Activated naive CD8-positive, alpha-beta T cell (primary cell): ENCODE data around the gene EIF4G3.

Source experiments
- H3K27ac Mint-ChIP-seq: one replicate; pipeline ENCODE4 v1.8.0; 2021; ENCODE audit warnings: mixed read lengths
- H3K27me3 Mint-ChIP-seq: one replicate; pipeline ENCODE4 v1.8.0; 2021; ENCODE audit warnings: mixed read lengths
- H3K36me3 Mint-ChIP-seq: one replicate; pipeline ENCODE4 v1.8.0; 2021; ENCODE audit warnings: mixed read lengths
- H3K4me1 Mint-ChIP-seq: one replicate; pipeline ENCODE4 v1.8.0; 2021; ENCODE audit warnings: low read depth, mixed read lengths
- H3K4me3 Mint-ChIP-seq: one replicate; pipeline ENCODE4 v1.8.0; 2021; ENCODE audit warnings: mild to moderate bottlenecking, mixed read lengths
- H3K9me3 Mint-ChIP-seq: one replicate; pipeline ENCODE4 v1.8.0; 2021; ENCODE audit warnings: low read depth, mixed read lengths

Gene EIF4G3

GRCh38 chr1:21117597-21118001 lies 59.1 kb downstream of the EIF4G3 start:
- no peaks in the 10 kb centered on the region for H3K9me3 Mint-ChIP-seq
- H3K4me1 Mint-ChIP-seq: no peaks in the 10 kb centered on the region
- no peak overlapping the region for H3K27ac Mint-ChIP-seq
- no peak overlapping the region for H3K4me3 Mint-ChIP-seq
- no peaks in the 10 kb centered on the region for H3K27me3 Mint-ChIP-seq
- H3K36me3 Mint-ChIP-seq: peaks cover 6% of the 10 kb centered on the region

GRCh38 chr1:21117159-21117558 lies 59.5 kb downstream of the EIF4G3 start:
- Mint-ChIP-seq H3K4me1 (no peaks in the 10 kb centered on the region), H3K4me3 (no peak overlapping the region), H3K27me3 (no peaks in the 10 kb centered on the region), H3K9me3 (no peaks in the 10 kb centered on the region), H3K27ac (no peak overlapping the region), H3K36me3 (peaks cover 6% of the 10 kb centered on the region)

GRCh38 chr1:21115098-21115760 lies 61.5 kb downstream of the EIF4G3 start:
- H3K27ac Mint-ChIP-seq: no peak overlapping the region

GRCh38 chr1:21114431-21114830 lies 62.3 kb downstream of the EIF4G3 start:
- Mint-ChIP-seq H3K4me1 (no peaks in the 10 kb centered on the region), H3K4me3 (no peak overlapping the region), H3K36me3 (peaks cover 6% of the 10 kb centered on the region), H3K9me3 (no peaks in the 10 kb centered on the region), H3K27me3 (no peaks in the 10 kb centered on the region), H3K27ac (no peak overlapping the region)

More at GRCh38 chr1:21115098-21115760, 61.5 kb downstream of the EIF4G3 start:
- Mint-ChIP-seq H3K4me3 (no peak overlapping the region), H3K9me3 (no peaks in the 10 kb centered on the region), H3K36me3 (peaks cover 6% of the 10 kb centered on the region), H3K27me3 (no peaks in the 10 kb centered on the region), H3K4me1 (no peaks in the 10 kb centered on the region)

GRCh38 chr1:21110163-21110562 lies 66.5 kb downstream of the EIF4G3 start:
- Mint-ChIP-seq H3K4me1 (no peaks in the 10 kb centered on the region), H3K27ac (no peak overlapping the region)

GRCh38 chr1:21106709-21107108 lies 70.0 kb downstream of the EIF4G3 start:
- Mint-ChIP-seq H3K9me3 (no peaks in the 10 kb centered on the region), H3K27ac (no peak overlapping the region), H3K27me3 (no peaks in the 10 kb centered on the region), H3K4me1 (no peaks in the 10 kb centered on the region), H3K36me3 (peaks cover 12% of the 10 kb centered on the region), H3K4me3 (no peak overlapping the region)

More at GRCh38 chr1:21110163-21110562, 66.5 kb downstream of the EIF4G3 start:
- H3K36me3 Mint-ChIP-seq: peaks cover 6% of the 10 kb centered on the region
- no peak overlapping the region for H3K4me3 Mint-ChIP-seq
- no peaks in the 10 kb centered on the region for H3K9me3 Mint-ChIP-seq
- no peaks in the 10 kb centered on the region for H3K27me3 Mint-ChIP-seq

GRCh38 chr1:21106238-21106637 lies 70.5 kb downstream of the EIF4G3 start:
- Mint-ChIP-seq H3K4me1 (no peaks in the 10 kb centered on the region), H3K27ac (no peak overlapping the region), H3K36me3 (peaks cover 10% of the 10 kb centered on the region), H3K9me3 (no peaks in the 10 kb centered on the region), H3K27me3 (no peaks in the 10 kb centered on the region), H3K4me3 (no peak overlapping the region)

- Mint-ChIP-seq H3K4me1 (no peaks in the 10 kb centered on the region), H3K9me3 (no peaks in the 10 kb centered on the region), H3K27ac (no peak overlapping the region), H3K4me3 (no peak overlapping the region), H3K36me3 (peaks cover 10% of the 10 kb centered on the region), H3K27me3 (no peaks in the 10 kb centered on the region)
Measured at GRCh38 chr1:21105807-21106206, 70.9 kb downstream of the EIF4G3 start.

GRCh38 chr1:21104683-21105082 lies 72.0 kb downstream of the EIF4G3 start:
- no peak overlapping the region for H3K27ac Mint-ChIP-seq
- no peaks in the 10 kb centered on the region for H3K4me1 Mint-ChIP-seq
- H3K27me3 Mint-ChIP-seq: no peaks in the 10 kb centered on the region
- H3K9me3 Mint-ChIP-seq: no peaks in the 10 kb centered on the region
- no peak overlapping the region for H3K4me3 Mint-ChIP-seq
- peaks cover 10% of the 10 kb centered on the region for H3K36me3 Mint-ChIP-seq

GRCh38 chr1:21100481-21100921 lies 76.2 kb downstream of the EIF4G3 start:
- Mint-ChIP-seq H3K27ac (no peak overlapping the region), H3K4me3 (no peak overlapping the region), H3K27me3 (no peaks in the 10 kb centered on the region), H3K36me3 (peaks cover 20% of the 10 kb centered on the region), H3K4me1 (no peaks in the 10 kb centered on the region), H3K9me3 (no peaks in the 10 kb centered on the region)

- no peak overlapping the region for H3K4me3 Mint-ChIP-seq
- H3K9me3 Mint-ChIP-seq: no peaks in the 10 kb centered on the region
- no peaks in the 10 kb centered on the region for H3K4me1 Mint-ChIP-seq
- H3K27me3 Mint-ChIP-seq: no peaks in the 10 kb centered on the region
- H3K36me3 Mint-ChIP-seq: peaks cover 19% of the 10 kb centered on the region
- H3K27ac Mint-ChIP-seq: no peak overlapping the region
Measured at GRCh38 chr1:21099869-21100131, 76.9 kb downstream of the EIF4G3 start.

- H3K36me3 Mint-ChIP-seq: peaks cover 16% of the 10 kb centered on the region
- H3K4me1 Mint-ChIP-seq: no peaks in the 10 kb centered on the region
- no peaks in the 10 kb centered on the region for H3K9me3 Mint-ChIP-seq
Measured at GRCh38 chr1:21099034-21099868, 77.4 kb downstream of the EIF4G3 start.

GRCh38 chr1:21098186-21098915 lies 78.3 kb downstream of the EIF4G3 start:
- H3K27me3 Mint-ChIP-seq: no peaks in the 10 kb centered on the region
- H3K4me3 Mint-ChIP-seq: no peak overlapping the region
- H3K9me3 Mint-ChIP-seq: no peaks in the 10 kb centered on the region
- no peaks in the 10 kb centered on the region for H3K4me1 Mint-ChIP-seq
- H3K36me3 Mint-ChIP-seq: peaks cover 13% of the 10 kb centered on the region
- H3K27ac Mint-ChIP-seq: no peak overlapping the region

More at GRCh38 chr1:21099034-21099868, 77.4 kb downstream of the EIF4G3 start:
- H3K27me3 Mint-ChIP-seq: no peaks in the 10 kb centered on the region
- no peak overlapping the region for H3K27ac Mint-ChIP-seq
- no peak overlapping the region for H3K4me3 Mint-ChIP-seq

GRCh38 chr1:21097729-21098128 lies 79.0 kb downstream of the EIF4G3 start:
- Mint-ChIP-seq H3K36me3 (peaks cover 13% of the 10 kb centered on the region), H3K27me3 (no peaks in the 10 kb centered on the region), H3K4me1 (no peaks in the 10 kb centered on the region), H3K27ac (no peak overlapping the region), H3K9me3 (no peaks in the 10 kb centered on the region), H3K4me3 (no peak overlapping the region)

- no peaks in the 10 kb centered on the region for H3K27me3 Mint-ChIP-seq
- peaks cover 3% of the 10 kb centered on the region for H3K4me1 Mint-ChIP-seq
- H3K27ac Mint-ChIP-seq: no peak overlapping the region
- H3K4me3 Mint-ChIP-seq: no peak overlapping the region
- no peaks in the 10 kb centered on the region for H3K9me3 Mint-ChIP-seq
- H3K36me3 Mint-ChIP-seq: peaks cover 16% of the 10 kb centered on the region
Measured at GRCh38 chr1:21095976-21096375, 80.7 kb downstream of the EIF4G3 start.
